ENCODE results near the gene CLDN22. TPM values are rescaled to one million over a fixed set of nuclear protein-coding genes. Genes with fewer than 3 reads are reported as not detected.

Gene CLDN22
- total and polyA plus RNA-seq, 9 of the 15 experiments (the other 6 are each of a cell fraction or from before 2014, with no cell fraction given) = 0.21 TPM; not detected in 8

DNA sequence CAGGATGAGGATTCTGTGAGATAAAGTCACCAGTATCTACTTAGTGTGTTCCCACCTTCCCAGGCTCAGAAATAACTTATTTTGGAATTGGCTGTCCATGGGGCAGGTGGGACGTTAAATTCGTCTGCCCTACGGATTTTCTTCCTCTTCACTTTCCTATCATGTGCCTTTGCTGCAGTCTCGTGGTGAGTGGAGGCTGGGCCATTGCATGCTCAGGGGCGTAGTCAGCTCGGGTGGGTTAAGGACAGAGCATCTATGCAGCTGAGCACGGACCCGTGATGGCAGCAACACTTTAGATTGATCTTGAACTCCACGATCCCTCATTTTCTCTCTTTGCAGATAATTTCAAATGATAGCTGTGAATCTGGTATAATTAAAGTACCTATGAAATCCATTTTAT lies 51.5 kb downstream of the CLDN22 start (continued):
- no peak for TF ChIP-seq KDM1A (IDR thresholded peaks at IDR 0.05)

Other genes with a start within 250 kb of the CLDN22 start
- 19.3 and 21.1 TPM in 2 replicates for gene WWC2, start 221.0 kb downstream of the CLDN22 start, total RNA-seq (2014; rRNA removed)
- gene WWC2, start 221.0 kb downstream of the CLDN22 start, total RNA-seq (2014; rRNA removed; fragmentation: Illumina TruSeq; extraction: Trizol) = 21.6 and 25.9 TPM in 2 replicates
- gene WWC2, start 221.0 kb downstream of the CLDN22 start, total RNA-seq (2015; rRNA removed; fragmentation: Illumina TruSeq; extraction: Trizol) = 23.8 and 25.5 TPM in 2 replicates
- gene WWC2, start 221.0 kb downstream of the CLDN22 start, total RNA-seq (2021) = 36.8 and 39.4 TPM in 2 replicates
- 3.7 and 11.8 TPM in 2 replicates for gene WWC2, start 221.0 kb downstream of the CLDN22 start, polyA plus RNA-seq (2011; rRNA removed)
- 18.9 and 19.6 TPM in 2 replicates for gene WWC2, start 221.0 kb downstream of the CLDN22 start, polyA plus RNA-seq (2014; fragmentation: Illumina TruSeq; extraction: Trizol)
- 1 to 10 TPM; 3.9 to 5.6 TPM for gene WWC2, start 221.0 kb downstream of the CLDN22 start, polyA plus RNA-seq (2014; fragmentation: Nextera tagmentation; extraction: Ambion mirVana)
- 13.1 and 13.6 TPM in 2 replicates for gene WWC2, start 221.0 kb downstream of the CLDN22 start, polyA plus RNA-seq (2014; rRNA removed)
- not detected in 2 replicates for gene CLDN24, start 2.1 kb upstream of the CLDN22 start, total RNA-seq (2014; rRNA removed)
- not detected in 2 replicates for gene CLDN24, start 2.1 kb upstream of the CLDN22 start, total RNA-seq (2014; rRNA removed; fragmentation: Illumina TruSeq; extraction: Trizol)
- gene CLDN24, start 2.1 kb upstream of the CLDN22 start, total RNA-seq (2015; rRNA removed; fragmentation: Illumina TruSeq; extraction: Trizol) = not detected in 2 replicates
- gene CLDN24, start 2.1 kb upstream of the CLDN22 start, total RNA-seq (2021) = not detected in 2 replicates
- gene CLDN24, start 2.1 kb upstream of the CLDN22 start, polyA plus RNA-seq (2011; rRNA removed) = not detected in 2 replicates
- not detected in 2 replicates for gene CLDN24, start 2.1 kb upstream of the CLDN22 start, polyA plus RNA-seq (2014; fragmentation: Illumina TruSeq; extraction: Trizol)
- gene CLDN24, start 2.1 kb upstream of the CLDN22 start, polyA plus RNA-seq (2014; fragmentation: Nextera tagmentation; extraction: Ambion mirVana) = not detected
- not detected in 2 replicates for gene CLDN24, start 2.1 kb upstream of the CLDN22 start, polyA plus RNA-seq (2014; rRNA removed)
- gene CDKN2AIP, start 124.4 kb upstream of the CLDN22 start, total RNA-seq (2014; rRNA removed) = 18.0 and 21.5 TPM in 2 replicates
- 21.2 and 21.7 TPM in 2 replicates for gene CDKN2AIP, start 124.4 kb upstream of the CLDN22 start, total RNA-seq (2014; rRNA removed; fragmentation: Illumina TruSeq; extraction: Trizol)
- 19.5 and 19.8 TPM in 2 replicates for gene CDKN2AIP, start 124.4 kb upstream of the CLDN22 start, total RNA-seq (2015; rRNA removed; fragmentation: Illumina TruSeq; extraction: Trizol)
- gene CDKN2AIP, start 124.4 kb upstream of the CLDN22 start, total RNA-seq (2021) = 20.3 and 20.9 TPM in 2 replicates
- gene CDKN2AIP, start 124.4 kb upstream of the CLDN22 start, polyA plus RNA-seq (2011; rRNA removed) = 21.4 and 22.0 TPM in 2 replicates
- 17.7 and 18.8 TPM in 2 replicates for gene CDKN2AIP, start 124.4 kb upstream of the CLDN22 start, polyA plus RNA-seq (2014; fragmentation: Illumina TruSeq; extraction: Trizol)
- gene CDKN2AIP, start 124.4 kb upstream of the CLDN22 start, polyA plus RNA-seq (2014; fragmentation: Nextera tagmentation; extraction: Ambion mirVana) = 1 to 10 TPM; 5.9 to 7.7 TPM
- 19.7 and 20.3 TPM in 2 replicates for gene CDKN2AIP, start 124.4 kb upstream of the CLDN22 start, polyA plus RNA-seq (2014; rRNA removed)
- gene ING2, start 184.8 kb upstream of the CLDN22 start, total RNA-seq (2014; rRNA removed) = 12.4 and 12.5 TPM in 2 replicates
- 13.8 and 15.1 TPM in 2 replicates for gene ING2, start 184.8 kb upstream of the CLDN22 start, total RNA-seq (2014; rRNA removed; fragmentation: Illumina TruSeq; extraction: Trizol)
- gene ING2, start 184.8 kb upstream of the CLDN22 start, total RNA-seq (2015; rRNA removed; fragmentation: Illumina TruSeq; extraction: Trizol) = 16.9 and 17.5 TPM in 2 replicates
- gene ING2, start 184.8 kb upstream of the CLDN22 start, total RNA-seq (2021) = 8.7 and 10.0 TPM in 2 replicates
- gene ING2, start 184.8 kb upstream of the CLDN22 start, polyA plus RNA-seq (2011; rRNA removed) = 8.3 and 9.5 TPM in 2 replicates
- 18.0 and 21.4 TPM in 2 replicates for gene ING2, start 184.8 kb upstream of the CLDN22 start, polyA plus RNA-seq (2014; fragmentation: Illumina TruSeq; extraction: Trizol)
- 1 to 10 TPM; 2.9 to 4.2 TPM for gene ING2, start 184.8 kb upstream of the CLDN22 start, polyA plus RNA-seq (2014; fragmentation: Nextera tagmentation; extraction: Ambion mirVana)
- 12.5 and 18.6 TPM in 2 replicates for gene ING2, start 184.8 kb upstream of the CLDN22 start, polyA plus RNA-seq (2014; rRNA removed)

Measured in K562 (cell line).